SK-N-SH (cell line): ENCODE data around the gene STARD3. TPM values are rescaled to one million over a fixed set of nuclear protein-coding genes. Genes with fewer than 3 reads are reported as not detected.
A peak's percentile ranks its signal among the peaks of the same experiment; 100 is the strongest.

Experiments
- CTCF ChIA-PET: fragments of 300-600, 350-600 bp; formaldehyde crosslinking; extraction: SDS; loops from one replicate; lab custom pipeline; 2021; lab: Yijun Ruan, JAX
- POLR2A ChIA-PET: fragments of 350-600 bp; sonication (Branson Sonifier 250); formaldehyde crosslinking; extraction: SDS; loops from one replicate; lab custom pipeline; 2020; ENCODE audit warnings: antibody characterized with exemption, inconsistent platforms; lab: Yijun Ruan, JAX
- DNase-seq: peaks from one replicate; pipeline ENCODE4 v3.0.0; 2012
- H2AFZ ChIP-seq: fragments of 200-600 bp; sonication (generic); 2 replicates; pipeline ENCODE4 v1.8.1; 2016; ENCODE audit warnings: antibody characterized with exemption, mild to moderate bottlenecking, low read depth
- H3F3A ChIP-seq: fragments of 200-600 bp; sonication (generic); replicated peaks from 2 replicates; pipeline ENCODE3; 2016; ENCODE audit warnings: antibody characterized with exemption, mild to moderate bottlenecking; ENCODE audit not compliant: insufficient read depth
- H3K27ac ChIP-seq, 2 experiments: fragments of 200-500 bp in 1 of 2; fragments of 200-600 bp in 1 of 2; sonication (Bioruptor generic) in 1 of 2; sonication (generic), shearing (Covaris generic) in 1 of 2; 2 replicates each; pipeline versions ENCODE4 v1.5.1 to v1.6.1; 2014 to 2016; ENCODE audit warnings: low read depth in 2 of 2, inconsistent platforms in 1 of 2, low read length in 1 of 2, mild to moderate bottlenecking in 1 of 2, mixed read lengths in 1 of 2
- H3K27me3 ChIP-seq: fragments of 200-600 bp; sonication (generic), shearing (Covaris generic); 2 replicates; pipeline ENCODE4 v1.6.1; 2016; ENCODE audit warnings: mixed run types; ENCODE audit not compliant: insufficient read depth
- H3K36me3 ChIP-seq, 2 experiments: fragments of 200-500 bp in 1 of 2; fragments of 200-600 bp in 1 of 2; sonication (Bioruptor generic) in 1 of 2; sonication (generic) in 1 of 2; replicated peaks in 1 of 2; 2 replicates each; pipeline versions ENCODE3 to v1.5.1; 2014 to 2016; ENCODE audit warnings: low read length in 1 of 2, mild to moderate bottlenecking in 1 of 2; ENCODE audit not compliant: insufficient read depth in 2 of 2, control insufficient read depth in 1 of 2
- H3K4me1 ChIP-seq, 2 experiments: fragments of 200-500 bp in 1 of 2; fragments of 200-600 bp in 1 of 2; sonication (Bioruptor generic) in 1 of 2; sonication (generic), shearing (Covaris generic) in 1 of 2; 2 replicates each; pipeline versions ENCODE4 v1.5.1 to v1.6.1; 2014 to 2016; ENCODE audit warnings: low read depth in 1 of 2, low read length in 1 of 2, mixed run types in 1 of 2; ENCODE audit not compliant: insufficient read depth in 2 of 2, control insufficient read depth in 1 of 2
- H3K4me2 ChIP-seq: fragments of 200-600 bp; sonication (generic), shearing (Covaris generic); 2 replicates; pipeline ENCODE4 v1.6.1; 2017; ENCODE audit warnings: mixed run types
- H3K4me3 ChIP-seq, 2 experiments: fragments of 200-500 bp in 1 of 2; fragments of 200-600 bp in 1 of 2; sonication (Bioruptor generic) in 1 of 2; sonication (generic), shearing (Covaris generic) in 1 of 2; 2 replicates each; pipeline versions ENCODE4 v1.5.1 to v1.8.1; 2014 to 2016; ENCODE audit warnings: low read depth in 2 of 2, inconsistent platforms in 1 of 2, low read length in 1 of 2, mild to moderate bottlenecking in 1 of 2, mixed read lengths in 1 of 2, moderate library complexity in 1 of 2
- H3K79me2 ChIP-seq: fragments of 200-600 bp; sonication (generic); 2 replicates; pipeline ENCODE4 v1.8.1; 2017; ENCODE audit warnings: mild to moderate bottlenecking; ENCODE audit not compliant: insufficient read depth
- H3K9ac ChIP-seq: fragments of 200-600 bp; sonication (generic); 2 replicates; pipeline ENCODE4 v1.6.1; 2017; ENCODE audit warnings: mixed run types
- H3K9me2 ChIP-seq: fragments of 200-600 bp; sonication (generic); 2 replicates; pipeline ENCODE4 v1.6.1; 2017; ENCODE audit warnings: mixed run types
- H3K9me3 ChIP-seq: fragments of 200-600 bp; sonication (generic); 2 replicates; pipeline ENCODE4 v1.6.1; 2017; ENCODE audit warnings: mixed run types, mild to moderate bottlenecking, moderate library complexity
- H4K20me1 ChIP-seq: fragments of 200-600 bp; sonication (generic); 2 replicates; pipeline ENCODE4 v1.6.1; 2017; ENCODE audit warnings: mild to moderate bottlenecking, mixed run types; ENCODE audit not compliant: insufficient read depth
- CHD2 ChIP-seq: fragments of 150-350 bp; IDR thresholded peaks from 2 replicates; pipeline ENCODE4 v1.6.1; 2018; ENCODE audit warnings: low read length; ENCODE audit not compliant: partially characterized antibody
- ELF1 ChIP-seq: IDR thresholded peaks from 2 replicates; pipeline ENCODE4 v1.4.0; 2012
- EP300 ChIP-seq, 2 experiments: IDR thresholded peaks; 2 replicates each; pipeline versions ENCODE4 v1.4.0 to v1.6.1; 2012; ENCODE audit warnings: borderline replicate concordance in 1 of 2, low read depth in 1 of 2, low read length in 1 of 2
- EZH2phosphoT487 ChIP-seq: fragments of 200-600 bp; sonication (generic); IDR thresholded peaks from 2 replicates; pipeline ENCODE4 v1.6.1; 2017; ENCODE audit warnings: low read depth, mixed run types, mild to moderate bottlenecking, antibody characterized with exemption, moderate library complexity, borderline replicate concordance
- FOXJ3 ChIP-seq: sonication (generic); formaldehyde crosslinking; IDR thresholded peaks from 2 replicates; pipeline ENCODE4 v1.5.1; 2020; ENCODE audit warnings: mild to moderate bottlenecking, missing genetic modification reagents
- GABPA ChIP-seq: IDR thresholded peaks from 2 replicates; pipeline ENCODE4 v1.4.0; 2012; ENCODE audit warnings: low read depth, mild to moderate bottlenecking
- GATA2 ChIP-seq: sonication (generic); formaldehyde crosslinking; IDR thresholded peaks from 2 replicates; pipeline ENCODE4 v1.5.0; 2020; ENCODE audit warnings: mild to moderate bottlenecking, missing genetic modification reagents
- MEF2A ChIP-seq: IDR thresholded peaks from 2 replicates; pipeline ENCODE4 v1.4.0; 2012; ENCODE audit warnings: low read depth, borderline replicate concordance
- MXI1 ChIP-seq: IDR thresholded peaks from 2 replicates; pipeline ENCODE4 v1.6.1; 2012; ENCODE audit warnings: mild to moderate bottlenecking, low read depth, low read length, improper control_type of control experiment
- NFIC ChIP-seq: IDR thresholded peaks from 2 replicates; pipeline ENCODE4 v1.4.0; 2012; ENCODE audit warnings: borderline replicate concordance
- POLR2AphosphoS5 ChIP-seq: IDR thresholded peaks from 2 replicates; pipeline ENCODE4 v1.6.1; 2012; ENCODE audit warnings: low read depth, low read length
- RAD21 ChIP-seq: IDR thresholded peaks from 2 replicates; pipeline ENCODE4 v1.6.1; 2012; ENCODE audit warnings: mild to moderate bottlenecking, low read length
- RCOR1 ChIP-seq: fragments of 150-350 bp; IDR thresholded peaks from 2 replicates; pipeline ENCODE4 v1.6.1; 2017; ENCODE audit warnings: antibody characterized with exemption, low read length
- RFX5 ChIP-seq: IDR thresholded peaks from 2 replicates; pipeline ENCODE4 v1.6.1; 2012; ENCODE audit warnings: mild to moderate bottlenecking, improper control_type of control experiment, low read length
- RXRA ChIP-seq: IDR thresholded peaks from 2 replicates; pipeline ENCODE4 v1.4.0; 2012; ENCODE audit warnings: low read depth, mild to moderate bottlenecking, borderline replicate concordance
- SIN3A ChIP-seq: IDR thresholded peaks from 2 replicates; pipeline ENCODE4 v1.6.1; 2012; ENCODE audit warnings: low read depth, mild to moderate bottlenecking, low read length, moderate library complexity, borderline replicate concordance
- TAF1 ChIP-seq: IDR thresholded peaks from 2 replicates; pipeline ENCODE4 v1.6.1; 2012; ENCODE audit warnings: low read depth, mild to moderate bottlenecking, low read length, moderate library complexity, borderline replicate concordance
- TCF12 ChIP-seq: IDR thresholded peaks from 2 replicates; pipeline ENCODE4 v1.4.0; 2012
- TEAD4 ChIP-seq: IDR thresholded peaks from 2 replicates; pipeline ENCODE4 v1.4.0; 2012; ENCODE audit warnings: mild to moderate bottlenecking, borderline replicate concordance; ENCODE audit not compliant: insufficient read depth
- WGBS: methylation state at CpG from one replicate; pipeline ENCODE4 v1.1.6; 2017; ENCODE audit warnings: low lambda C conversion rate; 5-methylcytosine and 5-hydroxymethylcytosine counted together
- polyA plus RNA-seq, 3 experiments: library from polyadenylated mRNA; depleted of rRNA; stranded (reverse); fragments of >200 nt; gene quantifications; 2 replicates each; pipeline ENCODE4 v1.2.3, GENCODE V29; 2012
- TF ChIP-seq, protein P1 (sequence below): IDR thresholded peaks from 2 replicates; pipeline ENCODE4 v1.6.1; 2012; ENCODE audit warnings: mild to moderate bottlenecking, low read depth, low read length, moderate library complexity
- TF ChIP-seq, protein P2 (sequence below): IDR thresholded peaks from 2 replicates; pipeline ENCODE4 v1.4.0; 2012; ENCODE audit warnings: low read depth
- TF ChIP-seq, protein P3 (sequence below): fragments of 150-350 bp; IDR thresholded peaks from 2 replicates; pipeline ENCODE4 v1.6.1; 2017; ENCODE audit warnings: antibody characterized with exemption, low read length, low read depth, borderline replicate concordance
- TF ChIP-seq, protein P4 (sequence below): IDR thresholded peaks from 2 replicates; pipeline ENCODE4 v1.4.0; 2012; ENCODE audit warnings: low read depth, borderline replicate concordance
- TF ChIP-seq, protein P5 (sequence below): IDR thresholded peaks from 2 replicates; pipeline ENCODE4 v1.4.0; 2012; ENCODE audit warnings: low read depth, borderline replicate concordance

Gene STARD3
- polyA plus RNA-seq, 1 of the 3 experiments (the other 2 are of a cell fraction), result 76.8 TPM

DNA sequence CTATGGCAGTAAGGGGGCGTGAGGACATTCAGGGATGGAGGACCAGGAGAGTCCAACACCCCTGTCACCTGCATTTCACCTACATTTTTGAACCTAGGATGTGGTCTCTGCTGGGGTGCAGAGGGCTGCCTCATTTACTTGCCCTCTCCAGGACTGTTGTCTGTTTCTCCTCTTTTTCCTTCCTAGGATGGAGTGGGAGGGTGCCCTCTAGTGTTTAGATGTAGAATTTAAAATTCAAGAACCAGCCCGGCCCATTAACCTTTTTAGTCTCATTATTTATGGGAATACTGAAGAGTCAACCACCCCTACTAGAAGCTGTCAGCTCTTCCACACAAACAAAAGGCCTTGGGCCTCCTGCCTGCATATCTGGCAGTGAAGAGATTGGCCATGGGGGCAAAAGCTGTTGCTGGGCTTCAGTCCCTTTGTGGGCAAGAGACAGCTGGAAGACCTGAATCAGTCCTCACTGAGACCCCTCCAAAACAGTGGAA is 2.5 kb upstream of the STARD3 start (continued):
- TF ChIP-seq EZH2phosphoT487, result no peak
- no peak for TF ChIP-seq RFX5
- no peak for TF ChIP-seq TAF1
- TF ChIP-seq, protein P1, sequence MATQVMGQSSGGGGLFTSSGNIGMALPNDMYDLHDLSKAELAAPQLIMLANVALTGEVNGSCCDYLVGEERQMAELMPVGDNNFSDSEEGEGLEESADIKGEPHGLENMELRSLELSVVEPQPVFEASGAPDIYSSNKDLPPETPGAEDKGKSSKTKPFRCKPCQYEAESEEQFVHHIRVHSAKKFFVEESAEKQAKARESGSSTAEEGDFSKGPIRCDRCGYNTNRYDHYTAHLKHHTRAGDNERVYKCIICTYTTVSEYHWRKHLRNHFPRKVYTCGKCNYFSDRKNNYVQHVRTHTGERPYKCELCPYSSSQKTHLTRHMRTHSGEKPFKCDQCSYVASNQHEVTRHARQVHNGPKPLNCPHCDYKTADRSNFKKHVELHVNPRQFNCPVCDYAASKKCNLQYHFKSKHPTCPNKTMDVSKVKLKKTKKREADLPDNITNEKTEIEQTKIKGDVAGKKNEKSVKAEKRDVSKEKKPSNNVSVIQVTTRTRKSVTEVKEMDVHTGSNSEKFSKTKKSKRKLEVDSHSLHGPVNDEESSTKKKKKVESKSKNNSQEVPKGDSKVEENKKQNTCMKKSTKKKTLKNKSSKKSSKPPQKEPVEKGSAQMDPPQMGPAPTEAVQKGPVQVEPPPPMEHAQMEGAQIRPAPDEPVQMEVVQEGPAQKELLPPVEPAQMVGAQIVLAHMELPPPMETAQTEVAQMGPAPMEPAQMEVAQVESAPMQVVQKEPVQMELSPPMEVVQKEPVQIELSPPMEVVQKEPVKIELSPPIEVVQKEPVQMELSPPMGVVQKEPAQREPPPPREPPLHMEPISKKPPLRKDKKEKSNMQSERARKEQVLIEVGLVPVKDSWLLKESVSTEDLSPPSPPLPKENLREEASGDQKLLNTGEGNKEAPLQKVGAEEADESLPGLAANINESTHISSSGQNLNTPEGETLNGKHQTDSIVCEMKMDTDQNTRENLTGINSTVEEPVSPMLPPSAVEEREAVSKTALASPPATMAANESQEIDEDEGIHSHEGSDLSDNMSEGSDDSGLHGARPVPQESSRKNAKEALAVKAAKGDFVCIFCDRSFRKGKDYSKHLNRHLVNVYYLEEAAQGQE, result no peak
- no peak for TF ChIP-seq GATA2 (CRISPR knock-in tag)
- TF ChIP-seq EP300 (IDR thresholded peaks at IDR 0.05; ENCODE audit: borderline replicate concordance in 1 of 2, low read depth in 1 of 2, low read length in 1 of 2), result no peak
- no peak for TF ChIP-seq GABPA
- no peak for TF ChIP-seq TCF12
- TF ChIP-seq, protein P2, sequence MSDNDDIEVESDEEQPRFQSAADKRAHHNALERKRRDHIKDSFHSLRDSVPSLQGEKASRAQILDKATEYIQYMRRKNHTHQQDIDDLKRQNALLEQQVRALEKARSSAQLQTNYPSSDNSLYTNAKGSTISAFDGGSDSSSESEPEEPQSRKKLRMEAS, result no peak
- TF ChIP-seq ELF1, result no peak
- peak; percentile 35 for TF ChIP-seq RAD21

DNA sequence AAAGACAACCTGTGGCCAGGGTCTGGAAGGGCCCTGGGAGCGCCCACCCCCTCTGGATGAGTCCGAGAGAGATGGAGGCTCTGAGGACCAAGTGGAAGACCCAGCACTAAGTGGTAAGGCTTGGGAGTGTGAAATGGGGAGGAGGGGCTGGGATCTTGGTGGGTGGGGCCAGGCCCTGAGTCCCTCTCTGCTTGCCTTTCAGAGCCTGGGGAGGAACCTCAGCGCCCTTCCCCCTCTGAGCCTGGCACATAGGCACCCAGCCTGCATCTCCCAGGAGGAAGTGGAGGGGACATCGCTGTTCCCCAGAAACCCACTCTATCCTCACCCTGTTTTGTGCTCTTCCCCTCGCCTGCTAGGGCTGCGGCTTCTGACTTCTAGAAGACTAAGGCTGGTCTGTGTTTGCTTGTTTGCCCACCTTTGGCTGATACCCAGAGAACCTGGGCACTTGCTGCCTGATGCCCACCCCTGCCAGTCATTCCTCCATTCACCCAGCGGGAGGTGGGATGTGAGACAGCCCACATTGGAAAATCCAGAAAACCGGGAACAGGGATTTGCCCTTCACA is 1.2 kb upstream of the STARD3 start:
- H3K36me3 ChIP-seq, result no peaks in the 10 kb centered on the region
- H3F3A ChIP-seq, result no peaks in the 10 kb centered on the region
- no peak overlapping the region for H2AFZ ChIP-seq
- H4K20me1 ChIP-seq, result no peaks in the 10 kb centered on the region
- ChIA-PET POLR2A (no interaction called here), CTCF (interaction anchor here (1.0 to 17.4 kb wide), 16 partner anchors 9 to 316 kb away, joined by 3 to 332 read pairs (median 8); partner anchors contain the start of genes PNMT and PPP1R1B)
- no peak overlapping the region for H3K9ac ChIP-seq
- 0 out of 2 replicates have a peak, but pooled peaks cover 1% of the 10 kb centered on the region for H3K27me3 ChIP-seq
- no peak for DNase-seq
- H3K4me1 ChIP-seq, result peaks cover 0 to 21% of the 10 kb centered on the region in 2 experiments; a peak in 2 of 4 replicates
- H3K79me2 ChIP-seq, result peaks cover 36% of the 10 kb centered on the region
- no peak overlapping the region for H3K27ac ChIP-seq
- WGBS, result 88% methylated on average over 6 of the region's 8 CpGs
- H3K9me3 ChIP-seq, result no peaks in the 10 kb centered on the region
- no peaks in the 10 kb centered on the region for H3K9me2 ChIP-seq
- H3K4me3 ChIP-seq, result no peak overlapping the region
- H3K4me2 ChIP-seq, result peak overlapping the region; percentile 83; the same call in 1 of the 2 replicates
- TF ChIP-seq RAD21 (no peak), NFIC (no peak), POLR2AphosphoS5 (no peak), GATA2 (CRISPR knock-in tag) (no peak), TEAD4 (no peak), CHD2 (no peak), MEF2A (no peak), MXI1 (no peak), TCF12 (no peak), RXRA (no peak), FOXJ3 (CRISPR knock-in tag) (no peak), TAF1 (no peak), SIN3A (no peak), RCOR1 (no peak)
- TF ChIP-seq, protein P3, sequence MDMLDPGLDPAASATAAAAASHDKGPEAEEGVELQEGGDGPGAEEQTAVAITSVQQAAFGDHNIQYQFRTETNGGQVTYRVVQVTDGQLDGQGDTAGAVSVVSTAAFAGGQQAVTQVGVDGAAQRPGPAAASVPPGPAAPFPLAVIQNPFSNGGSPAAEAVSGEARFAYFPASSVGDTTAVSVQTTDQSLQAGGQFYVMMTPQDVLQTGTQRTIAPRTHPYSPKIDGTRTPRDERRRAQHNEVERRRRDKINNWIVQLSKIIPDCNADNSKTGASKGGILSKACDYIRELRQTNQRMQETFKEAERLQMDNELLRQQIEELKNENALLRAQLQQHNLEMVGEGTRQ, result no peak
- TF ChIP-seq, protein P2, result no peak
- TF ChIP-seq, protein P4, sequence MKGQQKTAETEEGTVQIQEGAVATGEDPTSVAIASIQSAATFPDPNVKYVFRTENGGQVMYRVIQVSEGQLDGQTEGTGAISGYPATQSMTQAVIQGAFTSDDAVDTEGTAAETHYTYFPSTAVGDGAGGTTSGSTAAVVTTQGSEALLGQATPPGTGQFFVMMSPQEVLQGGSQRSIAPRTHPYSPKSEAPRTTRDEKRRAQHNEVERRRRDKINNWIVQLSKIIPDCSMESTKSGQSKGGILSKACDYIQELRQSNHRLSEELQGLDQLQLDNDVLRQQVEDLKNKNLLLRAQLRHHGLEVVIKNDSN, result no peak
- TF ChIP-seq, protein P5, sequence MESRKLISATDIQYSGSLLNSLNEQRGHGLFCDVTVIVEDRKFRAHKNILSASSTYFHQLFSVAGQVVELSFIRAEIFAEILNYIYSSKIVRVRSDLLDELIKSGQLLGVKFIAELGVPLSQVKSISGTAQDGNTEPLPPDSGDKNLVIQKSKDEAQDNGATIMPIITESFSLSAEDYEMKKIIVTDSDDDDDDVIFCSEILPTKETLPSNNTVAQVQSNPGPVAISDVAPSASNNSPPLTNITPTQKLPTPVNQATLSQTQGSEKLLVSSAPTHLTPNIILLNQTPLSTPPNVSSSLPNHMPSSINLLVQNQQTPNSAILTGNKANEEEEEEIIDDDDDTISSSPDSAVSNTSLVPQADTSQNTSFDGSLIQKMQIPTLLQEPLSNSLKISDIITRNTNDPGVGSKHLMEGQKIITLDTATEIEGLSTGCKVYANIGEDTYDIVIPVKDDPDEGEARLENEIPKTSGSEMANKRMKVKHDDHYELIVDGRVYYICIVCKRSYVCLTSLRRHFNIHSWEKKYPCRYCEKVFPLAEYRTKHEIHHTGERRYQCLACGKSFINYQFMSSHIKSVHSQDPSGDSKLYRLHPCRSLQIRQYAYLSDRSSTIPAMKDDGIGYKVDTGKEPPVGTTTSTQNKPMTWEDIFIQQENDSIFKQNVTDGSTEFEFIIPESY, result no peak
